Muscle of back (tissue), 11 donors: ENCODE results near the gene CDYL. TPM values are rescaled to one million over a fixed set of nuclear protein-coding genes. Genes with fewer than 3 reads are reported as not detected.
"Not testable (repeated sequence)": the region's sequence is repeated elsewhere in the genome, so short reads cannot be mapped to it uniquely, and the experiment has no call there.

Source experiments
- DNase-seq, 3 donors: peaks; one replicate each; pipeline versions ENCODE4 v3.0.0 to v3.0.0-alpha.2; 2013
- polyA plus RNA-seq, 10 donors: library from polyadenylated mRNA; unstranded; fragments of 120-200 nt; gene quantifications; one replicate each; pipeline ENCODE4 v1.2.1, GENCODE V29; 2013; ENCODE audit not compliant: insufficient read length in 10 of 10

Gene CDYL
- polyA plus RNA-seq, 10 donors: 16.2 to 22.5 (median 17.3) TPM

GRCh38 chr6:4835540-4835939 lies 59.3 kb downstream of the CDYL start:
- not testable (repeated sequence) for DNase-seq

GRCh38 chr6:4840169-4840568 lies 64.0 kb downstream of the CDYL start:
- DNase-seq: no peak

GRCh38 chr6:4844108-4844507 lies 67.9 kb downstream of the CDYL start:
- no peak for DNase-seq

- no peak for DNase-seq
Observed at GRCh38 chr6:4846387-4846786, 70.2 kb downstream of the CDYL start.

- no peak for DNase-seq
Observed at GRCh38 chr6:4848382-4849068, 72.3 kb downstream of the CDYL start.

GRCh38 chr6:4849226-4850022 lies 73.2 kb downstream of the CDYL start:
- no peak for DNase-seq

- no peak for DNase-seq
Observed at GRCh38 chr6:4851035-4851434, 74.8 kb downstream of the CDYL start.

- DNase-seq: not testable (repeated sequence)
Observed at GRCh38 chr6:4852186-4852585, 76.0 kb downstream of the CDYL start.

GRCh38 chr6:4852938-4853337 lies 76.7 kb downstream of the CDYL start:
- no peak for DNase-seq

GRCh38 chr6:4853349-4853748 lies 77.1 kb downstream of the CDYL start:
- no peak for DNase-seq

- no peak for DNase-seq
Observed at GRCh38 chr6:4853782-4854511, 77.7 kb downstream of the CDYL start.

GRCh38 chr6:4856785-4857184 lies 80.6 kb downstream of the CDYL start:
- DNase-seq: no peak

GRCh38 chr6:4858194-4859015 lies 82.2 kb downstream of the CDYL start:
- DNase-seq: no peak

GRCh38 chr6:4860387-4860786 lies 84.2 kb downstream of the CDYL start:
- no peak for DNase-seq

GRCh38 chr6:4861564-4861963 lies 85.4 kb downstream of the CDYL start:
- no peak for DNase-seq

- DNase-seq: no peak
Observed at GRCh38 chr6:4864519-4864918, 88.3 kb downstream of the CDYL start.

- not testable (repeated sequence) for DNase-seq
Observed at GRCh38 chr6:4865006-4865405, 88.8 kb downstream of the CDYL start.

- DNase-seq: no peak
Observed at GRCh38 chr6:4870821-4871494, 94.8 kb downstream of the CDYL start.

GRCh38 chr6:4871825-4872224 lies 95.6 kb downstream of the CDYL start:
- DNase-seq: no peak

GRCh38 chr6:4872841-4873240 lies 96.6 kb downstream of the CDYL start:
- no peak for DNase-seq

- no peak for DNase-seq
Observed at GRCh38 chr6:4873928-4874327, 97.7 kb downstream of the CDYL start.
